Brain microvascular endothelial cell (primary cell): ENCODE data around the gene LPIN1.

Source experiments
- DNase-seq: peaks from one replicate; pipeline ENCODE4 v3.0.0-alpha.2; 2020
- H3K27ac ChIP-seq: fragments of 250-450 bp; sonication (Bioruptor Pico); 2 replicates; pipeline ENCODE4 v1.5.1; 2020; ENCODE audit warnings: mild to moderate bottlenecking, moderate library complexity
- H3K27me3 ChIP-seq: fragments of 250-450 bp; sonication (Bioruptor Pico); replicated peaks from 2 replicates; pipeline ENCODE4 v1.5.1; 2020; ENCODE audit warnings: mild to moderate bottlenecking
- H3K36me3 ChIP-seq: fragments of 250-450 bp; sonication (Bioruptor Pico); replicated peaks from 2 replicates; pipeline ENCODE4 v1.5.1; 2020; ENCODE audit warnings: mild to moderate bottlenecking
- H3K4me3 ChIP-seq: 2 replicates; pipeline ENCODE4 v1.5.1; 2011; ENCODE audit warnings: low read depth, mild to moderate bottlenecking, control low read depth, low read length, moderate library complexity
- CTCF ChIP-seq: IDR thresholded peaks from 2 replicates; pipeline ENCODE4 v1.5.1; 2011; ENCODE audit warnings: low read depth, mild to moderate bottlenecking, moderate library complexity, low read length, control low read depth, inconsistent platforms; ENCODE audit errors: missing control alignments
- in situ Hi-C: cut with HindIII; loops from 2 replicates; pipeline ENCODE4 v1.10.0; 2017; ENCODE audit warnings: low sequenced_read_pairs, low pct_ligation_motif_present

LPIN1 gene

DNA sequence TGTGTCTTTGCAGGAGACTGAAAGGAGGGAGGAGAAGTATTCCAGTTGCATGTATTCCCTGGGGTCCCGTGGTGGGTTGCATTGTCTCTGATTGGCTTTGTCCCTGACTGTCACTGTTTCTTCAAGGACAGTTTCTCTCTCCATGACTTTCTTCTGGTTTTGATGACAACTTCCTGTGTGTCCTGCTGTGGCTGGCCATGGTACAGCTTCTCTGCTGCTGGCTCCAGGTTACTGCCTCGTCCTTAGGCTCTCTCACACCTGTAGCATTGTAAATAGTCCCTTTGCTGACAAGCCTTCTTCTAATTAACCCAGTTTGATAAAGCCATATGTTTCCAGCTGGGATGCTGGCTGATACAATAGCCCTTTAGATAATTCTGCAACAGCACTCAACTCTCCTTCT lies 129.0 kb downstream of the LPIN1 start:
- no peak for TF ChIP-seq CTCF
- Histone ChIP-seq H3K27ac (no peak overlapping the region), H3K36me3 (no peaks in the 10 kb centered on the region), H3K27me3 (no peaks in the 10 kb centered on the region), H3K4me3 (no peak overlapping the region)
- in situ Hi-C loops = no loop called here
- DNase-seq = no peak

GRCh38 chr2:11876436-11876835 lies 130.0 kb downstream of the LPIN1 start:
- no peak for DNase-seq
- no peaks in the 10 kb centered on the region for H3K36me3 ChIP-seq
- TF ChIP-seq CTCF = no peak
- no peak overlapping the region for H3K27ac ChIP-seq
- in situ Hi-C loops = no loop called here
- no peak overlapping the region for H3K4me3 ChIP-seq
- H3K27me3 ChIP-seq = no peaks in the 10 kb centered on the region

- Histone ChIP-seq H3K36me3 (no peaks in the 10 kb centered on the region), H3K27ac (no peak overlapping the region), H3K4me3 (no peak overlapping the region), H3K27me3 (no peaks in the 10 kb centered on the region)
- no peak for DNase-seq
- TF ChIP-seq CTCF = no peak
- in situ Hi-C loops = no loop called here
These were observed 130.5 kb downstream of the LPIN1 start for GRCh38 chr2:11876889-11877288.
